NCI-H526 (cell line): ENCODE data around the gene BCKDHA.
"Not testable (repeated sequence)": the region's sequence is repeated elsewhere in the genome, so short reads cannot be mapped to it uniquely, and the experiment has no call there.

ENCODE experiments used
- DNase-seq, 2 experiments: peaks; one replicate each; lab custom pipeline; 2025; lab: John Stamatoyannopoulos, UW

BCKDHA gene

DNA sequence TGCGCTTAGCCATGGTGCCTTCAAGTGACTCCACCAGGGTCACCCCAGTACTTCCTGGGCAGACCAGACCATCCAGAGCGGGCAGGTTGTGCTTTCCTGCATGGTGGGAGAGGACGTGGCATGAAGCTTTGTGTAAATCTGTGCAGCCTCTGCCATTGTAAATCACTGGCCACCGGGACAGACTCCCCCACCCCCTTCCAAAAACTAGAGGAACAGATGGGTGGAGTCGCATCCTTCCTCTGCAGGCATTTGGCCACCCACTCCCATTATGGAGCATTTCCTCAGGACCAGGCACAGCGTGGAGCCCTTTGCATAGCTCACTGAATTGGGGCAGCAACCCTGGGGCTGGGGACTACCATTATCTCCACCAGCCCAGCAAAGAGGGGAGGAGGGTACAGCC is 8.2 kb downstream of the BCKDHA start:
- DNase-seq = no peak

DNA sequence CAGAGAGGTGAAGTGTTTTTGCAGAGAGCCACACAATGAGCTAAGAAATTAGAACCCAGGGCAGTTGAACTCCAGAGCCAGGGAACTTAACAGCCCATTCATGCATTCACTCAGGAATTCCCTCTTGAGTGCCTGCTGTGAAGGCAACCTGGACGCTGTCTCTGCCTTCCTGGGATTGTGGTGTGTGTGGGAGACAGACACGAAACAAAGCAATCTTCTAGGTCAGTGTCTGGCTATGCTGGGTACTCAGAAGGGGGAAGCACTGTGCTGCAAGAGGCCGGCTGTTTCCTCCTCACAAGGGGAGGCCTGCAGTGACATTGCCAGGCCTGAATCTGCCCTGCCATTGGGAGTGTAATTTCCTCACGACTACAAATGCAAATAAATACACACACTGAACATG is 9.7 kb downstream of the BCKDHA start:
- peak in 1 of 2 experiments; percentile 22 for DNase-seq

DNA sequence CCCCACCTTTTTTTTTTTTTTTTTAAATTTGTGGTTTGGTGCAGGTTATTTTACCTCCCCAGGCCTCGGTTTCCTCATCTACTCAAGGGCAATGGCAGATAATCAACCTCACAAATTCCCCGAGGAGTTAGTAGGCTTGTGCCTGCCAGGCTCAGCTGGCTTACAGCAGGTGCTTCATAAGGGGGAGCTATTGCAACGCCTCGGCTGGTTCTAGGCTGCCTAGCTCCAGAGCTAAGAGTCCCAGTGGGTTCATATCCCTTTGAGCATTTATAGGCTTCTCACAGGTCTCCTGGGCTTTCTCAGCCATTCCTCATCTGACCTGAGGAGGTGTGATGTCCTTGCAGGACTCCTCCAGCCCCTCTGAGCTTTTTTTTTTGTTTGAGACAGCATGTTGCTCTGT is 10.6 kb downstream of the BCKDHA start:
- DNase-seq = no peak

DNA sequence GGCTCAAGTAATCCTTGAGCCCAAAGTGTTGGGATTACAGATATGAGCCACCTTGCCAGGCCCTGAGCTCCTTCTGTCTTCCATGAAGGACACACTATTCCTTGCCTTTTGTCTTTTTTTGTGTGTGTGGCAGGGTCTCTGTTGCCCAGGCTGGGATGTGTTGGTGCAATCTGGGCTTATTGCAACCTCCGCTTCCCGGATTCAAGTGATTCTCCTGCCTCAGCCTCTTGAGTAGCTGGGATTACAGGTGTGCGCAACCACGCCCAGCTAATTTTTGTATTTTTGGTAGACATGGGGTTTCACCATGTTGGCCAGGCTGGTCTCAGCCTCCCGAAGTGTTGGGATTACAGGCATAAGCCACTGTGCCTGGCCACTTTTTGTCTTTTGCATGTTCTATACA is 11.2 kb downstream of the BCKDHA start:
- not testable (repeated sequence) for DNase-seq

DNA sequence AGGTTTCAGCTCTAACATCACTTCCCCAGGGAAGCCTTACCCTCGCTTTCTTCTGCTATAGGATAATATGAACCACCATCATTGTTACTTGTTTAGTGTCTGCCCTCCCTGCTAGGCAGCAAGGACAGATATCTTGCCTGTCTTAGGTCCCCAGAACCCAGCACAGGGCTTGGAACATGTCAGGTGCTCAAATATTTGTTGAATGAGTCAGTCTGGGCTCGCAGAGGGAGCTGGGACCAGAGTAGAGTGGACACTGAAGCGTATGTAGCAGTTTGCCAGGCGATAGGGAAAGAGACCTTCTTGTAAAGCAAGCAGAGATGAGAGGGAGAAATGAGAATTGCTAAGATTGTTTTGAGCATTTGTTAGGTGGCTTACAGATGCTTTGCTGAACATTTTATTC is 11.7 kb downstream of the BCKDHA start:
- no peak for DNase-seq

DNA sequence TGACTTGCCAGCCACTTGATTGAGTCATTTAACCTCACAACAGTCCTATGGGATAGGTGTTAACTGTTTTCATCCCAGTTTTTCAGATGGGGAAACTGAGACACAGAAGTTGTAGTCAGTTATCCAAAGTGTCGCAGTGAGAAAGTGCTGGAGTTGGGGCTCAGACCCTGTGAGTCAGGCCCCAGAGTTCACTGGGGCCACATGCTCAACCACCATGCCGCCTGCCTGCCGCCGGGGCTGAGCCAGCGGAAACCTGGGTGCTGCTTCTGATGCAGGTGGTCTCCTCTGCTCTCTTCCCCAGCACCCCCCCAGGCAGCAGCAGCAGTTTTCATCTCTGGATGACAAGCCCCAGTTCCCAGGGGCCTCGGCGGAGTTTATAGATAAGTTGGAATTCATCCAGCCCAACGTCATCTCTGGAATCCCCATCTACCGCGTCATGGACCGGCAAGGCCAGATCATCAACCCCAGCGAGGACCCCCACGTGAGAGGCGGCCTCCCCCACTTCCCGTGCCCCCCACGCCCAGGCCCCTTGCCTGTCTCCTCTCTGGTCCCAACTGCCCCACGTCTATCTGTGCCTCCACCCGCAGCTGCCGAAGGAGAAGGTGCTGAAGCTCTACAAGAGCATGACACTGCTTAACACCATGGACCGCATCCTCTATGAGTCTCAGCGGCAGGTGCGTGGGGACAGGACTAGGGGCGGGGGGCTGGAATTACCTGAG is 12.9 kb downstream of the BCKDHA start:
- DNase-seq = no peak

DNA sequence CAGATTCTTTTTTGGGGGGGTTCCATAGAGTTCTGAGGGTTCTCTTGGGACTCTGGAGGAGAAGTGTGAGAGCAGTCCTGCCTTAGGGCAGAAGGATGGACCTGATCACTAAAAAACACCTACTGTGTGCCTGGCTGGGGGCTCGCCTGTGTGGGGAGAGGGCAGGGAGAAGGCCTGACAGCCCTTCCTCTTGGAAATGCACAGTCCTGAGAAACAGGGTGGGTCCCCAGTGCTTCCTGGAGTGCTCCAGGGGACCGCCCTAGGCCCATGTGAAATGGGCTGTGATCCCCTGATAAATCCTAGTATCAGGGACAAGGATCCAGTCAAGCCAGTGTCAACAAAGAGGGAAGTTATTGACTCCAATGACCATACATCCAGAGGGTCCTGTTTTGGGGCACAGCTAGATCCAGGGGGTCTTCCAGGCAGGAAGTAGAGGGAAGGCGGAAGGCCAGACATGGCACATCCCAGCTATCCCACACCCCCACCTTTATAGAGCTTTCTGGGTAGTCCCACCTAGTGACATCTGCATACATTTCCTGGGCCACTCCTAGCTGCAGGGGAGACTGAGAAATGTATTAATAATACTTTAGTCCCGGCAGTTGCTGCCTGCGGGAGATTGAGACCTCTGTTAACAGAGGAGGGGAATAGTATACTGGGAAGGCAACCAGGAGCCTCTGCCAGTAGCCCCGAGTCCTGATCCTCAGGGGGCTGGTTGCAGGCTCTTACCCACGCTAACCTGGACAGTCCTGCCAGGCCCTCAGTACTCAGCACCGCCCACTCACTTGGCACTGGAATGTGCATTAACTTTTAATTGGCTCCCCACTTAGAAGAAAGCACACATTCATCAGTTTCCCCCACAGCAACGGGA is 13.7 kb downstream of the BCKDHA start:
- no peak for DNase-seq

DNA sequence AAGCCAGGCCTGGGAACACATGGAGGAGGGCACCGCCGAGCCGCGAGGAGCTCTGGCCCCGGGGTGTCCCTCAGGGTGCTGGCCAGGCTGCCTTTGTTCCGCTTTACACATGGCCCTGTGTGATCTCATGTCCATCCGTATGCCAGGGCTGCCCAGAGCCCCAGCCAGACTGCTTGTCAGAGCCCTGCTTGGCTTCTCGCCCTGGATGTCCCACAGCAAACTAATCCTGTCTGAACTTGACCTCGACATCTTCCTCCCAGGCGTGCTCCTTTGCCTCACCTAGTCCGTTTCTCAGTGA is 14.3 kb downstream of the BCKDHA start:
- no peak for DNase-seq

DNA sequence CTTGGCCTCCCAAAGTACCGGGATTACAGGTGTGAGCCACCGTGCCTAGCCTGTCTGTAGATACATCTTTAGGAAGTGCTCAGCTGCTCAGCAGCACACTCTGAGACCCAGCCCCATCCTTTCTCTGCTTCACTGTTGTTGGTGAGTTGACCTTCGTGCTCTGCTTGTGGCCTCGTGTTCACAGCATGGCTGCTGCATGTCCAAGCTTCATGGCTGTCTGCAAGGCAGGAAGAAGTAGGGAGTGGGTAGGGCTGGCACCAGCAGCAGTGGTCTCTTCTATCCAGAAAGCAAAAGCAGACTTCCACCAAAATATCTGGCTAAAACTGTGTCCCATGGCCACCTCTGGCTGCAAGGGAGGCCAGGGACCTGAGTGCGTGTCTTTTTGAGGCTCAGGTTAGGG is 15.3 kb downstream of the BCKDHA start:
- DNase-seq = no peak

DNA sequence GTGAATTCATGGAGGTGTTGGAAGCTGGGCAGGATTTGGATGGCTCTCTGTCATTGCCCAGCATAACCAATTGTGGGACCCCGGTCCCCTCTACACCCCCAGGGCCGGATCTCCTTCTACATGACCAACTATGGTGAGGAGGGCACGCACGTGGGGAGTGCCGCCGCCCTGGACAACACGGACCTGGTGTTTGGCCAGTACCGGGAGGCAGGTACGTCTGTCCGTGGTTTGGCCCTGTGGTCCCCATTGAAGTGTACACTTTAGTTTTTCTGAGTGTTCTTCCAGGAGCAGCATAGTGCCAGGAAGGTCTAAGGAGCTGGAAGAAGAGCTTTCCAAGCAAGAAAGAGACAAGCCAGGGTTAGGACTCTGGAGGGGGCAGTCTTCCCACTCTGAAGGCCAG is 16.3 kb downstream of the BCKDHA start:
- DNase-seq = no peak

DNA sequence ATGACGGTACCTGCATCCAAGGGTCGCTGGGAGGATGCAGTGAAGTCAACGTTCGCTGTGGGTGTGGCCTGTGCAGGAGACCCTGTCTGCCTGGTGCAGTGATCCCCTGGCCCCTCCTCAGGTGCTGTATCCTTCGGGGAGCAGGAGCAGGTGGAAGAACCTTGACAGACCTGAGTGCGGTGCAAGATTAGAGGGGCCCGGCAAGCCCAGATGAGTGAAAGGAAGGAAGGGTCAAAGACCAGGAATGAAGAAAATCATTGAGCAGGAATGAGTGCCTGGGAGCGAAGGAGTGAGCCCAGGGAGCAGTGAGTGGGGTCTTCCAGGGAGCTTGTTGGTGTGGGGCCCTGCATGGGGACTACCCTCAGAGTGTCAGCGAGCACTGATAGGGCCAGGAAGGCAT is 16.8 kb downstream of the BCKDHA start:
- DNase-seq = no peak

DNA sequence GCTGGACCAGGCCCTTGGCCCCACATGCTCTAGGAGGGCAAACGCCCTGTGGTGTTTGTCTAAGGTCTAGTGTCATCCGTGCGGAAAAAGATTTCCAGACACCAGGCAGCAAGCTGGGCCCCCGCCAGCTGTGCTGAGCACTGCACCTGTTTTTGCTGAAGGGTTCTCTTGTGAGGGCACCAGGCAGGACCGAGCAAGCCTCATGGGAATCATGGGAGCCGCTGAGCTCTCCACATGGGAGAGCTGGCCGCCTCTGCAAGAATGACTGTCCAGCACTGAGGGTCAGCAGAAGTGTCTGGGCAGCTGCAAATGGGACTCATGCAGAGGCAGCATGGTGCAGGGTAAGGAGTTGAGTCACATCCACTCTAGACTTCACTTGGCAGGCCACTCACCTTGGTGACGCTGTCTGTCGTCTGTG is 17.5 kb downstream of the BCKDHA start:
- no peak for DNase-seq

DNA sequence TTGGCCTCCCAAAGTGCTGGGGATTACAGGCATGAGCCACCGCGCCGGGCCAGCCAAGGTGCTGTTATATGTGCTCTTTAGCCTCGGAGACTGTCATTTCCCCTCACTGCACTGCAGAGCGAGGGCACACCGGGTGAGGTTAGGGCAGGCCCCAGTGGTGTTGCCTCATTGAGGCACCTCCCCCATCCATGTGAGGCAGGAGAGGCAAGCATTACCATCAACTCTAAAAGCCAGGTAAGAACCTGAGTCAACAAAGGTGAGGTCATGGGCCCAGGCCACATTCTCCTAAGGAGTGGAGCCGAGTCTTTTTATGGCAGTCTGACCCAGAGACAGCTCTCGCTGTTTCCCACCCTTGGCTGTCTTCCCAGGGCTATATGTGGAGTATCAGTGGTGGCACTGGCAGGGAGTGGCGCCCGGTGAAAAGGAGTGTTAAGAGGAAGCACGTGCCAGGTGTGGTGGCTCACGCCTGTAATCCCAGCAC is 18.6 kb downstream of the BCKDHA start:
- DNase-seq = no peak

DNA sequence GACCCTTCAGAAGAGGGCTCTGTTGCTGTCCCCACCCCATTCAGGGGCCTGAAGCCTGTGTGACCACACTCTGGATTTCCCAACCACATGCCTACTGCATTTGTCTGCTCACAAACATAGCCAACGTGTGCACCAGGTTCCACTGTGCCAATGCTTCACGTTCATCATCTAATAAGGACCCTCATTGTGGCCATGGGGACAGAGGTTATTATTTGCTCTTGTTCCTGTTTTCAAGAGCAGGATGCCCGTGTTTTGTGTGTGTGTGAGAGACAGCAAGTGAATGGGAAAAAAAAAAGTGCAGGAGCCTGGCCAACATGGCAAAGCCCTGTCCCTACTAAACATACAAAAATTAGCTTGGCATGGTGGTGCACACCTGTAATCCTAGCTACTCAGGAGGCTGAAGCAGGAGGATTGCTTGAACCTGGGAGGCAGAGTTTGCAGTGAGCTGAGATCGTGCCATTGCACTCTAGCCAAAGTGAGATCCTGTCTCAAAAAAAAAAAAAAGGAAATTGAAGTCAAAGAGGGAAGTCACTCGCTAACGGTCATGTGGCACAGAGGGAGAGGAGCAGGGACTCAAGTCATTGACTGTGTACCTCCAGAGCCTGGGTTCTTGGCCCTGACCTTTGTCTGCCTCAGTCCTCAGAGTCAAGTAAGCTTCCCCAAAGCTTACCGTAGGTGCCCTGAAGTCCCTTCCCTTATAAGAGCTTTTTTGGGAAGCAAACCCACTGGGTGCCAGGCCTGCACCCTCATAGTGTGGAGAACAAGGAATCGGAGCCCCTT is 22.7 kb downstream of the BCKDHA start:
- no peak for DNase-seq

DNA sequence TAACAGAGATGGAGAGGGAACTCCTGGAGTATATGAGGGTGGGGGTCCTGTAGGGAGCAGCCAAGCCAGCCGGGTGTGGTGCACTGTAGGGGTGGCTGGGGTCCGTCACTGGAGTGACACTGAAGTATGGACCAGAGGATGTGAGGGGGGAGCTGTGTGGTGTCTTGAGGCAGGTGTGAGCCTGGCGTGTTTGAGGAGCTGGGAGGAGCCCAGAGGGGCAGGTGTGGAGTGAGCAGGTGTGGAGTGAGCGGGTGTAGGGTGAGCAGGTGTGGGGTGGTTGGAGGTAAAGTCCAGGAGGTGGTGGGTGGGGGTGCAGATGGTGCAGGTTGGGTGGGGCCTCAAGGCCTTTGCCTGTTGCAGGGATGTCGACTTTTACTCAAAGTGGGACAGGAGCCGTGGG is 23.7 kb downstream of the BCKDHA start:
- DNase-seq = no peak

DNA sequence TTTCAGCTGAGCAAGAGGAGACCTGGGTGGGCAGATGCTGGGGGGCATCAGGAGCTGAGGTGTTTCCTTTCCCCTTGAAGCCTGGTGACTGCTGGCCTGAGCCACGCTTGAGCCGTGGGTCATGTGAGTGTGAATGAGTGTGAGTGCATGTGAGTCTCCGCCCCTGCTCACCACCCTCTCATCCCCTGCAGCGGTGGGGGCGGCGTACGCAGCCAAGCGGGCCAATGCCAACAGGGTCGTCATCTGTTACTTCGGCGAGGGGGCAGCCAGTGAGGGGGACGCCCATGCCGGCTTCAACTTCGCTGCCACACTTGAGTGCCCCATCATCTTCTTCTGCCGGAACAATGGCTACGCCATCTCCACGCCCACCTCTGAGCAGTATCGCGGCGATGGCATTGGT is 24.4 kb downstream of the BCKDHA start:
- DNase-seq = no peak

DNA sequence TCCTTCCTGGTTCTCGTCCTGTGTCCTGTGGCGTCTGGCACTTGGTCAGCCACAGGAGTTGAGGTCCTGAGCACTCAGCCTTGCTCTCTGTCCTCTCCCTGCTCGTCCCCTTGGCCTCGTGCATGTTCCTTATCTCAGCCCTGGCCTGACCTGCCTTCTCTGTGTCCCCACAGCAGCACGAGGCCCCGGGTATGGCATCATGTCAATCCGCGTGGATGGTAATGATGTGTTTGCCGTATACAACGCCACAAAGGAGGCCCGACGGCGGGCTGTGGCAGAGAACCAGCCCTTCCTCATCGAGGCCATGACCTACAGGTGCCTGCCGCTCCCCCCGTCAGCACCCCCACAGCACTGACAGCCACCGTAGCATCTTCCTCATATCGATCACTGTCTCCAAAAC is 24.8 kb downstream of the BCKDHA start:
- DNase-seq = no peak

DNA sequence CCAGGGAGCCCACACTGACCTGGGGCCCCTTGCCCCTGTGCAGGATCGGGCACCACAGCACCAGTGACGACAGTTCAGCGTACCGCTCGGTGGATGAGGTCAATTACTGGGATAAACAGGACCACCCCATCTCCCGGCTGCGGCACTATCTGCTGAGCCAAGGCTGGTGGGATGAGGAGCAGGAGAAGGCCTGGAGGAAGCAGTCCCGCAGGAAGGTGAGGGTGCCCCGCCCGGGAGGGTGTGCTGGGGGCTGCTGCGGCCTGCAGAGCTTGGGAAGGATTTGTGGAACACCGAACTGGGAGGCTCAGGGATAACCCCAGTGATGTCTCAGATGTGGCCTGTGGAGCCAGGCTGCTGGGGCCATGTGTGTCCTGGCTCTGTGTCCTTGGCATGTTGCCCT is 25.3 kb downstream of the BCKDHA start:
- no peak for DNase-seq

DNA sequence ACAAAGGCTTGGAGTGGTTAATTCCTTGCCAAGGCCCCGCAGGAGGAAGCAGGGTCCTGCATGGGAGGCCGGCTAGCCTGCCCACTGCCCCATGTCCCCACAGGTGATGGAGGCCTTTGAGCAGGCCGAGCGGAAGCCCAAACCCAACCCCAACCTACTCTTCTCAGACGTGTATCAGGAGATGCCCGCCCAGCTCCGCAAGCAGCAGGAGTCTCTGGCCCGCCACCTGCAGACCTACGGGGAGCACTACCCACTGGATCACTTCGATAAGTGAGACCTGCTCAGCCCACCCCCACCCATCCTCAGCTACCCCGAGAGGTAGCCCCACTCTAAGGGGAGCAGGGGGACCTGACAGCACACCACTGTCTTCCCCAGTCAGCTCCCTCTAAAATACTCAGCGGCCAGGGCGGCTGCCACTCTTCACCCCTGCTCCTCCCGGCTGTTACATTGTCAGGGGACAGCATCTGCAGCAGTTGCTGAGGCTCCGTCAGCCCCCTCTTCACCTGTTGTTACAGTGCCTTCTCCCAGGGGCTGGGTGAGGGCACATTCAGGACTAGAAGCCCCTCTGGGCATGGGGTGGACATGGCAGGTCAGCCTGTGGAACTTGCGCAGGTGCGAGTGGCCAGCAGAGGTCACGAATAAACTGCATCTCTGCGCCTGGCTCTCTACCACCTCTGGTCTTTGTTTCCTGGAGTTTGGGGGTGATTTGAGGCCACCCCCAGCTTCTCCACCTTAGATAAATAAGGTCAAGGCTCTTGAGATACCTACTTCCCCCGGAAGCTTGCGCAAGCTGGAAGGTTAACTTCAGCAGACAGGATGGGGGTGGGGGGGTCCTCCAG is 26.9 kb downstream of the BCKDHA start:
- DNase-seq = no peak

DNA sequence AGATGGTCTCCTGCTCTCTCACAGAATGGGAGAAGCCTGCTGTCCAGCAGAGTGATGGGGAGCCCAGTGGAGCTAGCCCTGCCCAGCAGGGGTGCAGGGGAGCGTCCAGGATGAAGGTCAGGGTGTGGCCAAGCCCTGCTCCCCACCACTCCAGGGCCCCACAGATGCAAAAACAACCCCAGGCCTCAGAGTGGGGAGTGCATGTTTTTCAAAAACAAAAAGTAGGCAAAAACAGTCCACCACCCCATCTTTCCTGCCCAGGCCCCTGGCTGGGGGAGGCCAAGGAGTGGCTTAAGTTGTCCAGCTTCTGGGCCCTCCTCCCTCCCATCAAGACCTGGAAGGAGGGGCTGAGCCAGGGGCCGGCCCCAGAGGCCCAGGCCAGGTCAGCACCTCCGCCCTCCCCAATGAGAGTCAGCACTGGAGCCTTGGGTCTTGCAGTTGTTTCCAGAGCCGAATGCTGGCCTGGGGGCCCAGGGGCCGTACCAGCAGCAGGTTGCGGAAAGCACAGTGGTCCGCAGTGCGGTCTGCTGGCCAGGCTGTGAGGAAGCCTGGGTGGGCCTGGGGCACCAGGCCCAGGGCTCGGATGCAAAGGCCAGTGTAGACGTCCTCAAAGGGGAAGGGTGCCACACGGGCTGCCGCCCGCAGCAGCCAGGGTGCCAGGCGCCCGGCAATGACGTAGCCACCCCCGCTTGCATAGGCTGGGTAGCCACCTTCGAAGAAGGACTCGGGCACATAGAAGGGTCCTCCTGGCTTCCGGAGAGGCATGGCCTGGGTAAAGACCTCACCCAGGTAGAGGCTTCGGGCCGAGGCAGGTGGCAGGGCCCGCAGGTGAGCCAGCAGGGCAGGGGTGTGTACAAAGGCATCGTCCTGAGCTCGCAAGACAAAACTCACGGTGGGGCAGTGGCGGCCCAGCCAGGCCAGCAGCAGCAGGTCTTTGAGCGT is 27.8 kb downstream of the BCKDHA start:
- no peak for DNase-seq
